SW 1271 (cell line): ENCODE results near the gene TREX2.

Source experiments
- DNase-seq, 2 experiments: peaks; one replicate each; lab custom pipeline; 2025; lab: John Stamatoyannopoulos, UW

TREX2 gene

GRCh38 chrX:153445856-153446635, at the start of gene TREX2:
TREX2 (minus strand) TSS chrX:153446056; CDS start chrX:153445430, 626 bp downstream.
- DNase-seq = no peak

GRCh38 chrX:153495362-153495751, 49.5 kb upstream of the TREX2 start:
- DNase-seq = no peak

- DNase-seq = no peak
Measured at GRCh38 chrX:153494541-153495361, 48.9 kb upstream of the TREX2 start, which contains the start of gene BGN. BGN (plus strand) TSS chrX:153494980; CDS start chrX:153504632, 9,652 bp downstream.

- no peak for DNase-seq
Measured at GRCh38 chrX:153494061-153494460, 48.2 kb upstream of the TREX2 start.

- DNase-seq = no peak
Measured at GRCh38 chrX:153493085-153493484, 47.2 kb upstream of the TREX2 start.

GRCh38 chrX:153492543-153492942, 46.7 kb upstream of the TREX2 start:
- no peak for DNase-seq

- DNase-seq = no peak
Measured at GRCh38 chrX:153491918-153492317, 46.1 kb upstream of the TREX2 start.

GRCh38 chrX:153491351-153491914, 45.6 kb upstream of the TREX2 start:
- DNase-seq = no peak

- no peak for DNase-seq
Measured at GRCh38 chrX:153490217-153490930, 44.5 kb upstream of the TREX2 start.

GRCh38 chrX:153488231-153488914, 42.5 kb upstream of the TREX2 start:
- DNase-seq = no peak

- DNase-seq = no peak
Measured at GRCh38 chrX:153487590-153488071, 41.8 kb upstream of the TREX2 start.

- DNase-seq = no peak
Measured at GRCh38 chrX:153486171-153486570, 40.3 kb upstream of the TREX2 start.

- DNase-seq = no peak
Measured at GRCh38 chrX:153485396-153486080, 39.7 kb upstream of the TREX2 start.

GRCh38 chrX:153482376-153483015, 36.6 kb upstream of the TREX2 start:
- no peak for DNase-seq

- no peak for DNase-seq
Measured at GRCh38 chrX:153481043-153481442, 35.2 kb upstream of the TREX2 start.

- DNase-seq = no peak
Measured at GRCh38 chrX:153478746-153479145, 32.9 kb upstream of the TREX2 start.

GRCh38 chrX:153477901-153478300, 32.0 kb upstream of the TREX2 start:
- no peak for DNase-seq

- DNase-seq = no peak
Measured at GRCh38 chrX:153477364-153477857, 31.6 kb upstream of the TREX2 start.

- no peak for DNase-seq
Measured at GRCh38 chrX:153476666-153477363, 31.0 kb upstream of the TREX2 start.
